Mesendoderm (in vitro differentiated cells): Measurements from ENCODE around the gene PRKCA.
"Not testable (repeated sequence)": the region's sequence is repeated elsewhere in the genome, so short reads cannot be mapped to it uniquely, and the experiment has no call there.

Experiments used
- DNase-seq: peaks from one replicate; pipeline ENCODE4 v3.0.0; 2013
- H2AK5ac ChIP-seq: 2 replicates; pipeline ENCODE4 v1.6.1; 2013; ENCODE audit warnings: low read length, inconsistent platforms
- H2BK120ac ChIP-seq: 2 replicates; pipeline ENCODE4 v1.6.1; 2013; ENCODE audit warnings: low read depth, mild to moderate bottlenecking, low read length, moderate library complexity, mixed read lengths
- H2BK15ac ChIP-seq: replicated peaks from 2 replicates; pipeline ENCODE4 v1.6.1; 2013; ENCODE audit warnings: low read depth, mild to moderate bottlenecking, moderate library complexity
- H2BK5ac ChIP-seq: 2 replicates; pipeline ENCODE4 v1.6.1; 2013; ENCODE audit warnings: low read length, inconsistent platforms
- H3K18ac ChIP-seq: 2 replicates; pipeline ENCODE4 v1.6.1; 2013; ENCODE audit warnings: mild to moderate bottlenecking, low read length, mixed read lengths
- H3K23ac ChIP-seq: one replicate; pipeline ENCODE4 v1.6.1; 2013; ENCODE audit warnings: low read length
- H3K27ac ChIP-seq: 2 replicates; pipeline ENCODE4 v1.5.1; 2013; ENCODE audit warnings: low read depth, mild to moderate bottlenecking, inconsistent platforms, low read length, moderate library complexity
- H3K27me3 ChIP-seq: 2 replicates; pipeline ENCODE4 v1.6.1; 2013; ENCODE audit warnings: low read length, control low read depth, mild to moderate bottlenecking, inconsistent platforms; ENCODE audit not compliant: insufficient read depth, poor library complexity
- H3K36me3 ChIP-seq: 2 replicates; pipeline ENCODE4 v1.6.1; 2013; ENCODE audit warnings: low read length, inconsistent platforms; ENCODE audit not compliant: control insufficient read depth, insufficient read depth
- H3K4ac ChIP-seq: one replicate; pipeline ENCODE4 v1.6.1; 2013; ENCODE audit warnings: low read depth, mild to moderate bottlenecking, low read length, moderate library complexity
- H3K4me1 ChIP-seq: 2 replicates; pipeline ENCODE4 v1.6.1; 2013; ENCODE audit warnings: low read depth, low read length, inconsistent platforms; ENCODE audit not compliant: control insufficient read depth
- H3K4me2 ChIP-seq: 2 replicates; pipeline ENCODE4 v1.6.1; 2013; ENCODE audit warnings: low read length
- H3K4me3 ChIP-seq: 2 replicates; pipeline ENCODE4 v1.5.1; 2013; ENCODE audit warnings: mild to moderate bottlenecking, low read length
- H3K56ac ChIP-seq: one replicate; pipeline ENCODE4 v1.6.1; 2013; ENCODE audit warnings: low read length
- H3K79me1 ChIP-seq: 2 replicates; pipeline ENCODE4 v1.6.1; 2013; ENCODE audit warnings: low read length, inconsistent platforms
- H3K79me2 ChIP-seq: 2 replicates; pipeline ENCODE4 v1.6.1; 2013; ENCODE audit warnings: mild to moderate bottlenecking, low read length; ENCODE audit not compliant: control insufficient read depth, insufficient read depth
- H3K9ac ChIP-seq: 2 replicates; pipeline ENCODE4 v1.6.1; 2013; ENCODE audit warnings: low read length, inconsistent platforms
- H4K5ac ChIP-seq: one replicate; pipeline ENCODE4 v1.6.1; 2013; ENCODE audit warnings: low read length
- H4K8ac ChIP-seq: one replicate; pipeline ENCODE4 v1.6.1; 2013; ENCODE audit warnings: low read depth, mild to moderate bottlenecking, control low read depth, low read length, moderate library complexity
- WGBS: extraction: QIAGEN DNeasy Blood & Tissue Kit; methylation state at CpG from one replicate; pipeline ENCODE4 v1.1.7; 2013; ENCODE audit warnings: low lambda C conversion rate, missing lambda C conversion rate; ENCODE audit not compliant: insufficient coverage; ENCODE audit errors: extremely low coverage; 5-methylcytosine and 5-hydroxymethylcytosine counted together

The PRKCA gene

GRCh38 chr17:66712453-66712852 lies 410.0 kb downstream of the PRKCA start:
- no peaks in the 10 kb centered on the region for H3K27me3 ChIP-seq
- no peak overlapping the region for H2BK15ac ChIP-seq
- H3K79me2 ChIP-seq, result no peaks in the 10 kb centered on the region
- no peaks in the 10 kb centered on the region for H3K36me3 ChIP-seq
- H2BK5ac ChIP-seq, result no peak overlapping the region
- no peak overlapping the region for H3K4ac ChIP-seq
- no peak overlapping the region for H2BK120ac ChIP-seq
- no peak overlapping the region for H3K18ac ChIP-seq
- no peak overlapping the region for H3K4me2 ChIP-seq
- no peak overlapping the region for H3K27ac ChIP-seq
- H4K8ac ChIP-seq, result no peak overlapping the region
- H4K5ac ChIP-seq, result no peak overlapping the region
- H2AK5ac ChIP-seq, result no peak overlapping the region
- H3K4me1 ChIP-seq, result peaks cover 3% of the 10 kb centered on the region
- WGBS, result no CpG with 5 or more reads among the region's 3 CpGs
- no peak overlapping the region for H3K56ac ChIP-seq
- DNase-seq, result no peak
- H3K4me3 ChIP-seq, result no peak overlapping the region
- H3K23ac ChIP-seq, result no peak overlapping the region
- H3K9ac ChIP-seq, result no peak overlapping the region
- no peaks in the 10 kb centered on the region for H3K79me1 ChIP-seq

DNA sequence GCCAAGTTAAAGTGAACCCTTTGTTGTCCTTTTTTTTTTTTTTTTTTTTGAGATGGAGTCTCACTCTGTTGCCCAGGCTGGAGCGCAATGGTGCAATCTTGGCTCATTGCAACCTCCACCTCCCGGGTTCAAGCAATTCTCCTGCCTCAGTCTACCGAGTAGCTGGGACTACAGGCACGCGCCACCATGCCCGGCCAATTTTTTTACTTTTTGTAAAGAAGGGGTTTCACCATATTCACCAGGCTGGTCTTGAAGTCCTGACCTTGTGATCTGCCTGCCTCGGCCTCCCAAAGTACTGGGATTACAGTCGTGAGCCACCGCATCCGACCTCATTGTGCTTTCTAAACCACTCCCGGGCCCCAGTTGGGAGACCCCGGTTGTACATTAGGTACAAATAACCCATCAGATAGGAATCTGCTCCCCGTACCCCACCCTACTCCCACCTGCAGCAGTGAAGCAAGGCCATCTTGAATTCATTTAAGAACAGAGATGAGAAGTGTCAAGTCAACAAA lies 410.7 kb downstream of the PRKCA start:
- H2BK5ac ChIP-seq, H4K8ac ChIP-seq, H3K36me3 ChIP-seq, H2BK120ac ChIP-seq, H3K79me1 ChIP-seq, H3K79me2 ChIP-seq, H2BK15ac ChIP-seq, H3K4me2 ChIP-seq, DNase-seq, H2AK5ac ChIP-seq, H3K56ac ChIP-seq, H3K23ac ChIP-seq, H3K9ac ChIP-seq, H3K27me3 ChIP-seq, H3K4me1 ChIP-seq, H3K4ac ChIP-seq, H3K27ac ChIP-seq, H3K18ac ChIP-seq, H3K4me3 ChIP-seq, H4K5ac ChIP-seq: not testable (repeated sequence)
- no CpG with 5 or more reads among the region's 13 CpGs for whole genome bisulfite sequencing

DNA sequence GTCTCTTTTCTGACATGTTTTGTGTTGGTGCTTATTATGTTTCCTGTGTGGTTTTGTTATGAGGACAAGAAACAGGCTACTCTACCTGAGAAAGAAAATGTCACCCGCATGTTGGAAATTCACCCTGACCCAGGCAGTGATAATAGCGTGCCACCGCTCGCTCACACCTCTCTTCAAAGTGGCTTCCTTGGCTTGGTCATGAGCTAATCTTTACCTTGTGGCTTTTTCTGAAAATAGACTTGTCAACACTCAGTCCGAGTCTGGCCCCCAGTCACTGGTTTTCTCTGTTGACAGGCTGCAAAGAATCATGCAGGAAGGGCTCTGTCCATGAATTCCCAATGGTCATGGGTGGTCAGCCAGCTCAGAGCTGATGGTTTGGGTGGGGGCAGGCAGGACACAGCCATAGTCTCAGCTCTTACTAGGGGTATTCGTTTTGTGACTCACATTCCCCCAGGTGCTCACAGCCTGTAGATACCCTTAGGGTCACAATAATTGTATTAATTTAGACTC lies 411.2 kb downstream of the PRKCA start:
- no peak overlapping the region for H3K4me3 ChIP-seq
- H4K8ac ChIP-seq, result no peak overlapping the region
- no peak overlapping the region for H3K4me2 ChIP-seq
- no peak overlapping the region for H3K9ac ChIP-seq
- no peak overlapping the region for H3K18ac ChIP-seq
- no peak overlapping the region for H3K4ac ChIP-seq
- H4K5ac ChIP-seq, result no peak overlapping the region
- no peak overlapping the region for H2BK5ac ChIP-seq
- H3K27ac ChIP-seq, result no peak overlapping the region
- no peak overlapping the region for H2BK15ac ChIP-seq
- WGBS, result no CpG with 5 or more reads among the region's 6 CpGs
- H3K23ac ChIP-seq, result no peak overlapping the region
- H3K4me1 ChIP-seq, result peaks cover 3% of the 10 kb centered on the region
- H3K79me2 ChIP-seq, result no peaks in the 10 kb centered on the region
- H3K79me1 ChIP-seq, result no peaks in the 10 kb centered on the region
- H3K56ac ChIP-seq, result no peak overlapping the region
- H2BK120ac ChIP-seq, result no peak overlapping the region
- DNase-seq, result no peak
- H3K27me3 ChIP-seq, result no peaks in the 10 kb centered on the region
- no peaks in the 10 kb centered on the region for H3K36me3 ChIP-seq
- no peak overlapping the region for H2AK5ac ChIP-seq

DNA sequence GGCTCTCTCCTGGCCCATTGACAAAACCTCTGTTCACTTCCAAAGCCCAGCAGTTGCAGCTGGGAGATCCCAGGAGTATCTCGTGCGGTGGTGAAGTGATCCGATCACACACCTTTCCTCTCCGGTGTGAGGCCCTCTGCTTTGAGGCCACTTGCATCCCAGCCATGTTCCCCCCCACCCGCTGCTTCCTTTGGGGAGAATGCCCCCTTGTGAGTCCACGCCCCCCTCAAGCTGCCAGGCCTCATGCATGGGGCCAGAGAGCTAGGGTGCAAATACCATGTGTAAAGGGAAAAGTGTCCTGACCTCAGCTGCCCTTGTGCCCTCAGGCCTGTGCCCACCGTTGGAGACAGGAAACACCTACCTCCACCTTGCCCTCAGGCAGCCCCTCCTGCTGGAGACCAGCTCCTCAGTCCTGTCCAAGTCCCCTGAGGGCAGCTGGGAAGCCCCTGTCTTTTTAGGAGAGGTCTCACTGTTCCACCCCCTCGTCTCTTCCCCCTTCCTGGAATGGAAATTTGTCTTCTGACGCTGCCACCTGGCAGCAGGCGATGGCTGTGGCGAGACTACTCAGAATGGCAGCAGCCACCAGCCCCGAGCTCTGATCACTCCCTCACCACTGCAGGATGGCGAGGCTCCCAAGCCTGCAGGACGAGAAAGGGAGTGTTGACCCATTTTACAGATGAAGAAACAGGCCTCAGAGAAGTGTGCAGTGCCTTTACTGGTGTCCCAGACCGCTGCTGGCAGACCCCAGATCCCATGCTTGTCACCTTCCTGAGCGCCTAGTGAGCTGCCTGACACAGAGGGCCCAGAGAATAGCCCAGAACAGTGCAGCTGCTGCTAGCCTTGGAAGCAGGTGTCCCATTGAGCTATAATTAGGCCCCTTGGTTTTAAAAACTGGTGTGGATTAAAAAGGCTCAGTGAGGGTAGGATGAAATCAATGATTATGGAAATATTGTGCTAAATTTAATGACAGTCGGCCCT lies 411.9 kb downstream of the PRKCA start:
- no peak overlapping the region for H3K27ac ChIP-seq
- WGBS, result no CpG with 5 or more reads among the region's 17 CpGs

DNA sequence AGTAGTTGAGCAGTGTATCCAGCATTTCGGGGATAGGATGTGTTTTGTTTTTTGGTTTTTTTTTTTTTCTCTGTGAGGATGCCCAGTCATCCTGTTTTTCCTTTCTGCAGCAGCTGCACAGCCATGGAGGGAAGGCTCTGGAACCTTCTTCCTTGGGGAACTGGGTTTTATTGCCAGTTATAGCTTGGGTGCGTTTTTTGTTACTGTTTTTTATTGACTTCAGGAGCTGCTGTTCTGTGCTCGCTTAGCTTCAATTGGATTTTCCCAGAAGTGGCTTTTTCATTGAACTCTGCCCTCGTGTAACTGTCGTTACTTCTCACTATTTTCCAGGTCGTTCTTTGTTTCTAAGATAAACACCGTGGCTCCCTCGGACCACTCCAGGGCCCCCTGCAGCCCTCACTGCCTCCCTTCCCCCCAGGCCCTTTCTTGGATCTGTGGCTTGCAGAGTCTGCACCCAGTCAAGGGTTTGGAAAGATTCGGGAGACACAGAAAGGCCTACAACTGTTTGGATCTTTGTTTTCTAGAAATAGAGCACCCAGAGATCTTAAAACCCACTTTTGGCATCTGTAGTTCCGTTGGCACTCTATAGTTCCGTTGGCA lies 412.8 kb downstream of the PRKCA start:
- Histone ChIP-seq H3K79me1 (no peaks in the 10 kb centered on the region), H2AK5ac (no peak overlapping the region), H2BK120ac (no peak overlapping the region), H2BK5ac (no peak overlapping the region), H3K36me3 (no peaks in the 10 kb centered on the region), H4K8ac (no peak overlapping the region), H3K4ac (no peak overlapping the region), H3K79me2 (no peaks in the 10 kb centered on the region), H2BK15ac (no peak overlapping the region), H3K4me3 (no peak overlapping the region), H3K27ac (no peak overlapping the region), H3K56ac (no peak overlapping the region), H3K4me2 (no peak overlapping the region), H4K5ac (no peak overlapping the region), H3K23ac (no peak overlapping the region), H3K18ac (no peak overlapping the region), H3K9ac (no peak overlapping the region), H3K27me3 (no peaks in the 10 kb centered on the region), H3K4me1 (peaks cover 3% of the 10 kb centered on the region)
- DNase-seq, result no peak
- no CpG with 5 or more reads among the region's 11 CpGs for WGBS

More for the DNA sequence above, 411.9 kb downstream of the PRKCA start:
- H3K27me3 ChIP-seq, result no peaks in the 10 kb centered on the region
- no peaks in the 10 kb centered on the region for H3K36me3 ChIP-seq
- H3K4me2 ChIP-seq, result no peak overlapping the region
- no peak overlapping the region for H3K4ac ChIP-seq
- H2BK120ac ChIP-seq, result no peak overlapping the region
- no peak overlapping the region for H3K4me3 ChIP-seq
- no peaks in the 10 kb centered on the region for H3K79me1 ChIP-seq
- H3K23ac ChIP-seq, result no peak overlapping the region
- no peak overlapping the region for H3K18ac ChIP-seq
- no peak overlapping the region for H2AK5ac ChIP-seq
- H3K9ac ChIP-seq, result no peak overlapping the region
- no peak overlapping the region for H2BK5ac ChIP-seq
- H3K79me2 ChIP-seq, result no peaks in the 10 kb centered on the region
- no peak overlapping the region for H4K5ac ChIP-seq
- no peak overlapping the region for H2BK15ac ChIP-seq
- DNase-seq, result no peak
- peaks cover 3% of the 10 kb centered on the region for H3K4me1 ChIP-seq
- H3K56ac ChIP-seq, result no peak overlapping the region
- no peak overlapping the region for H4K8ac ChIP-seq
